ENCODE results near the gene DISC1.
A peak's percentile ranks its signal among the peaks of the same experiment; 100 is the strongest.
"Not testable (repeated sequence)": the region's sequence is repeated elsewhere in the genome, so short reads cannot be mapped to it uniquely, and the experiment has no call there.

DISC1 gene

DNA sequence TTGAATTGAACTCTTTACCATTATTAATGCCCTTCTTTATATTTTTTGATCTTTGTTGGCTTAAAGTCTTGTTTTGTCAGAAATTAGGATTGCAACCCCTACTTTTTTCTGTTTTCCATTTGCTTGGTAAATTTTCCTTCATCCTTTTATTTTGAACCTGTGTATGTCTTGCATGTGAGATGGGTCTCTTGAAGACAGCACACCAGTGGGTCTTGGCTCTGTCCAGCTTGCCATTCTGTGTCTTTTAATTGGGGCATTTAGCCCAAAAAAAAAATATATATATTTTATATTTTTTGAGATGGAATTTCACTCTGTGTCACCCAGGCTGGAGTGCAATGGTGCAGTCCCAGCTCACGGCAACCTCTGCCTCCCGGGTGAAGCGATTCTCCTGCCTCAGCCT lies 33.6 kb downstream of the DISC1 start:
- no peak for TF ChIP-seq POLR2A (IDR thresholded peaks at IDR 0.05; ENCODE audit: low read depth, low read length)
- FAIRE-seq (no peak), DNase-seq (ENCODE audit: insufficient read length, low spot score) (no peak)

- FAIRE-seq, result peak; percentile 71
- DNase-seq (ENCODE audit: insufficient read length, low spot score), result no peak
- no peak for TF ChIP-seq POLR2A (IDR thresholded peaks at IDR 0.05; ENCODE audit: low read depth, low read length)
Observed at GRCh38 chr1:231663211-231663792, 36.7 kb downstream of the DISC1 start.

GRCh38 chr1:231665101-231665500 lies 38.5 kb downstream of the DISC1 start:
- DNase-seq (ENCODE audit: insufficient read length, low spot score) (no peak), FAIRE-seq (no peak)
- no peak for TF ChIP-seq POLR2A (IDR thresholded peaks at IDR 0.05; ENCODE audit: low read depth, low read length)

- TF ChIP-seq POLR2A (IDR thresholded peaks at IDR 0.05; ENCODE audit: low read depth, low read length), result no peak
- DNase-seq (ENCODE audit: insufficient read length, low spot score), result no peak
- FAIRE-seq, result no peak
Observed at GRCh38 chr1:231665726-231666125, 39.1 kb downstream of the DISC1 start.

DNA sequence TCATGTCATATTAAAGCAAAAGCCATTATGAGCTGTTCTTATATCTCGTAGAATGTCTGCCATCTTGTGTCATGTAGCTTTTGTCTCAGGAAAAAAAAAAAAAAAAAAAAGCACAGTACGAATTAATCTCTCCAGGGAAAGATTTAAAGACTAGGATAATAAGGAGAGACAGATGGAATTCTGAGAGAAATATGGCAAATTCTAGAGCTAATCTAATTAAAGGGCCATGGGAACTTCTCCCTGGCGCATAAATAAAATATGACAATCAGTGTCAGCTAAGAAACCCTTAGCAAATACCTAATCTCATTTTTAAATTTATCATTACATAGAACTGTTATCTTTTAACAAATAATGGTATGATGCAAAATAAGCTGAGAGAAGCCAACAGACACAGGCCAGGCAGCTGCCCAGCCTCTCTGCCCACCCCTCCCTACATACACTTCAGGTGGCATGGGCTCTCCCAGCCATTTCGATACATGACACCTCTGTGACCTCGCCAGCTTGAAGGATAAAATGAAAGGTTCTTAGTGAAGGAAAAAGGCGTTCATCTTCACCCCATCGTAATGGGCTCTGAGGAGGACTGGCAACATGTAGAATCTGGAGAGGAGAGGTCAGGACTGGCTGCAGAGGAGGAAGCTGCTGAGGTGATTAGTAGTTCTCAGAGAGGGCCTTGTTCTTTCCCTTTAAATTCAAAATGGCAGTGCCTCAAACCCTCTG lies 39.8 kb downstream of the DISC1 start:
- TF ChIP-seq POLR2A (IDR thresholded peaks at IDR 0.05; ENCODE audit: low read depth, low read length), result no peak
- FAIRE-seq (no peak), DNase-seq (ENCODE audit: insufficient read length, low spot score) (no peak)

GRCh38 chr1:231666937-231667608 lies 40.5 kb downstream of the DISC1 start:
- FAIRE-seq (no peak), DNase-seq (ENCODE audit: insufficient read length, low spot score) (no peak)
- TF ChIP-seq POLR2A (IDR thresholded peaks at IDR 0.05; ENCODE audit: low read depth, low read length), result no peak

- TF ChIP-seq POLR2A (IDR thresholded peaks at IDR 0.05; ENCODE audit: low read depth, low read length), result no peak
- FAIRE-seq (no peak), DNase-seq (ENCODE audit: insufficient read length, low spot score) (no peak)
Observed at GRCh38 chr1:231667896-231668506, 41.4 kb downstream of the DISC1 start.

GRCh38 chr1:231668826-231669225 lies 42.2 kb downstream of the DISC1 start:
- DNase-seq (ENCODE audit: insufficient read length, low spot score), result no peak
- no peak for TF ChIP-seq POLR2A (IDR thresholded peaks at IDR 0.05; ENCODE audit: low read depth, low read length)
- no peak for FAIRE-seq

- DNase-seq (ENCODE audit: insufficient read length, low spot score); FAIRE-seq: not testable (repeated sequence)
Observed at GRCh38 chr1:231669864-231670621, 43.5 kb downstream of the DISC1 start.

- no peak for TF ChIP-seq POLR2A (IDR thresholded peaks at IDR 0.05; ENCODE audit: low read depth, low read length)
- no peak for FAIRE-seq
Observed at GRCh38 chr1:231670755-231671154, 44.2 kb downstream of the DISC1 start.

GRCh38 chr1:231674575-231674974 lies 48.0 kb downstream of the DISC1 start:
- FAIRE-seq, result no peak
- no peak for DNase-seq (ENCODE audit: insufficient read length, low spot score)
- no peak for TF ChIP-seq POLR2A (IDR thresholded peaks at IDR 0.05; ENCODE audit: low read depth, low read length)

More at GRCh38 chr1:231670755-231671154, 44.2 kb downstream of the DISC1 start:
- no peak for DNase-seq (ENCODE audit: insufficient read length, low spot score)

DNA sequence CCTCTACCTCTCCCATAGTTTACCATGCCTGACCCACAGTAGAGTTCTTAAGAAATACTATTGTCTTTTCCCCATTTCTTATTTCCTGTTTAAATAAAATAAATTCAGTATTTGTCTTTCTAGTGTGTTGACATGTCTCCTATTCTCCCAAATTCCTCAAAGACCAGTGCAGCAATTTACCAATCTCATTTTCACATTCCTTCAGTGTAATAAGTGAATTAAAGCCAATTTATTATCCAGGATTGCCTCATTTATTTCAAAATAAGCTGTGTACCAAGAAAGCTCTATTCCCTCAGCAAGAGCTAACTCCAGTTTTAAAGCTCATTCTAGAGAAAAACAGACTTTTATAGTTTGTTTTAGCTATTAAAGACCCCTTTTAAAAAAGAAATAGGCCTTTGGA lies 49.9 kb downstream of the DISC1 start:
- no peak for TF ChIP-seq POLR2A (IDR thresholded peaks at IDR 0.05; ENCODE audit: low read depth, low read length)
- FAIRE-seq (no peak), DNase-seq (ENCODE audit: insufficient read length, low spot score) (no peak)

DNA sequence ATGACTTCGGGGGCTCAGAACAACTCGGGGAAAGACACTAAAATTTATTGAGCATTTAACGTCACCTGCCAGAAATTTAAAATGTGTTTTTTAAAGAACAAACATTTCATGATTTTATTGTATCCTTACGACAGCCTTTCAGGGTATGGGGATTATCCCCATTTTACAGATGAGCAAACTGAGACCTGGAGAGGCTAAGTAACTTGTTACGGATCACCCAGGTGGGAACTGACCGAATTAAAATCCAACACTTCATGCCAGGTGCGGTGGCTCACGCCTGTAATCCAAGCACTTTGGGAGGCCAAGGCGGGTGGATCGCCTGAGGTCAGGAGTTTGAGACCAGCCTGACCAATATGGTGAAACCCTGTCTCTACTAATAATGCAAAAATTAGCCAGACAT lies 50.9 kb downstream of the DISC1 start:
- no peak for TF ChIP-seq POLR2A (IDR thresholded peaks at IDR 0.05; ENCODE audit: low read depth, low read length)
- no peak for DNase-seq (ENCODE audit: insufficient read length, low spot score)
- FAIRE-seq, result no peak

- no peak for TF ChIP-seq POLR2A (IDR thresholded peaks at IDR 0.05; ENCODE audit: low read depth, low read length)
- no peak for FAIRE-seq
Observed at GRCh38 chr1:231678011-231678432, 51.4 kb downstream of the DISC1 start.

More at GRCh38 chr1:231678011-231678432, 51.4 kb downstream of the DISC1 start:
- no peak for DNase-seq (ENCODE audit: insufficient read length, low spot score)
